NK-92 (cell line): ENCODE results near the gene KRTAP11-1.

Experiments used
- DNase-seq: peaks from one replicate; lab custom pipeline; 2025; ENCODE audit not compliant: unreplicated experiment; lab: John Stamatoyannopoulos, UW

Gene KRTAP11-1, protein sequence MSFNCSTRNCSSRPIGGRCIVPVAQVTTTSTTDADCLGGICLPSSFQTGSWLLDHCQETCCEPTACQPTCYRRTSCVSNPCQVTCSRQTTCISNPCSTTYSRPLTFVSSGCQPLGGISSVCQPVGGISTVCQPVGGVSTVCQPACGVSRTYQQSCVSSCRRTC

DNA sequence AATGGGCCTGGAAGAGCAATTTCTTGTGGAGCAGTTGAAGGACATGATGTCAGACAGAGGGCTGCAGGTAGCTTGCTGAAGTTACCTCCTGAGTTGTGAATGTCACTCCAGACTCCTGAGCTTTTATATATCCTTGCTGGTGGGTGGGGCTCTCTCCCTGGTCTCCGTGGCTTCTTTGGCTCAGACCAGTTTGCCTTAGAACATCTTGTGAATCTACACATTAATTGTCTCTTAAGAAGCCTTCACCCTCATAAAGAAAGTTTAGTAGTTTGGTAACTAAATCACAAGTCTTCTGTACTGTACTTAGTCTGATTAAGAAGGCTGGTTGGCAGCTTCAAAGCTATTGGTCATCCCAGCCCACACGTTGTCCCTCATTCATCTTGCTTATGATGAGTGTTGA lies at the start of gene KRTAP11-1:
Gene KRTAP11-1, minus strand, starts transcription at position 101 of the 400 bp plus-strand sequence. Its CDS starts 56 bp downstream, at position 45.
- no peak for DNase-seq

DNA sequence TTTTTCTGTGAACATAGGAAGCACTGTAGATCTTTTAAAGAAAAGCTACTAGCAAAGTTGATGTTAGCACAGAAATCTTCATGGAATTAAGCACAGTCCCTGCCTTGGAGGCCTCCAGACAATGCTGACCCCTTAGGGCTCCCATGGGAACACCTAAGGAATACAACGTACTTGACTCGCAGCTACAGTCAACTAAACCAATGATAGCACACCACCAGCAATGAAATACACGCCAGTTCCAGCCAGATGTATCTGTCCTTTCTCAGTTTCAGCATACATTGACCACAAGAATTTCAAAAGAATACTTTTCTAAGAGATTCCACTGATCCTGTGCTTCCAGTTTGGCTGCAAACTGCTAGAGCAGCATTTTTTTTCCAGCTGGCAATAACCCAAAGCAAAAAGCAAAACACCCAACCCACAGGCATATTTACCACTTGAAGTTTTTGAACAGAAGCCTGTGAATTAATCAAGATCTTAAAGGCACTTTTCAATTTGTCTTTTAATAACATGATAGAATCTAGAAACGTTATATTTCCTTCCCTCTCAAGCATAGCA lies 42.8 kb upstream of the KRTAP11-1 start:
- no peak for DNase-seq

DNA sequence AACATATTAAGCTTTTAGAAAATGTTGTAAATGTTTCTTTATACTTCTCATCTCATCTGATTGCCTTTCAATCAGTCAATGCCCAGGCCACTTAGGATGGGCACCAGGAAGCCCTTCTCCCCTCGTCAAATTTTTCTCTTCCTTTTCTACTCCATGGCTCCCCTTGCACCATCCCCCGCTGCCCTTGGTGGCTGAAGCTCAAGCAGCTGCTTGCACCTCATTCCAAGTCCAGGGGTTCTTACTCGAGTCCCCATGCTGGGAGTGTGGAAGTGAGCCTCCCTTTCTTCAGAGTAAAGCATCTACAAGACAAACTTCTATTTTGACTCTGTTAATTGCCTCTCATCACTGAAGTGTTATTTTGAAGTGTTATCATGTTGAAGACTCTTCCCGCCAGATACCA lies 39.7 kb upstream of the KRTAP11-1 start:
- no peak for DNase-seq

DNA sequence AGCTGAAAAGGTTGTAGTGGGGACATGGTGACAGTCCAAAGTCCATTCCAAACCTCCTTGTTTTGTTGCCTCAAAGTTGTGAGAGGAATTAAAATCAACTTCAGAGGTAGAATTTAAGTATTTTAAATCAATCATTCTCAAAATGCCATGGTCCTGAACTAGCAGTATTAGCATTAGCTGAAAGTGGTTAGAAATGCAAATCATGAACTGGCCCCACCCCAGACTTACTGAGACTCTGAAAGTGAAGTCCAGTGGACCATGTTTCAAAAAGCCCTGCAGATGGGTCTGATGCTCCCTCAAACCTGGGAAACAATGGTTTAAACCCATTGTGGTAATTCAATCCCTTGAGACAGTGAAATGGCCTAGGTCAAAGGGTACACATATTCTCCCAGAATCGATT lies 36.2 kb upstream of the KRTAP11-1 start:
- DNase-seq, result no peak

DNA sequence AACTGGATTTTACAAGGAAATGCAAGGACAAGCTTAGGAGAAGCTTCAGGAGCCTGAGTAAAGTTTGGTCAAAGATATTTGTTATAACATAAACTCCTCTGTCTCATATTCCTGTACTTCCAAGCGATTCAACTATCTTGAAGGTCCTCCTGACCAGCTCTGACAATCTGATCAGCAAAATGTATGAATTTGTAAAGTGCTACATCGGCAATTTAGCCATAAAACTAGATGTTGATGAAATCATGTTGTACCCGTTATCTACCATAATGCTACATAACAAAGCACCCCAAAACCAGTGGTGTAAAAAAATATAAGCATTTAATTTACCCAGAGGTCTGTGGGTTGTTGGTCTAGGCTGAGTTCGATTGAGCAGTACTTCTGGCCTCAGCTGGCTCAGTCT lies 19.5 kb upstream of the KRTAP11-1 start:
- no peak for DNase-seq

DNA sequence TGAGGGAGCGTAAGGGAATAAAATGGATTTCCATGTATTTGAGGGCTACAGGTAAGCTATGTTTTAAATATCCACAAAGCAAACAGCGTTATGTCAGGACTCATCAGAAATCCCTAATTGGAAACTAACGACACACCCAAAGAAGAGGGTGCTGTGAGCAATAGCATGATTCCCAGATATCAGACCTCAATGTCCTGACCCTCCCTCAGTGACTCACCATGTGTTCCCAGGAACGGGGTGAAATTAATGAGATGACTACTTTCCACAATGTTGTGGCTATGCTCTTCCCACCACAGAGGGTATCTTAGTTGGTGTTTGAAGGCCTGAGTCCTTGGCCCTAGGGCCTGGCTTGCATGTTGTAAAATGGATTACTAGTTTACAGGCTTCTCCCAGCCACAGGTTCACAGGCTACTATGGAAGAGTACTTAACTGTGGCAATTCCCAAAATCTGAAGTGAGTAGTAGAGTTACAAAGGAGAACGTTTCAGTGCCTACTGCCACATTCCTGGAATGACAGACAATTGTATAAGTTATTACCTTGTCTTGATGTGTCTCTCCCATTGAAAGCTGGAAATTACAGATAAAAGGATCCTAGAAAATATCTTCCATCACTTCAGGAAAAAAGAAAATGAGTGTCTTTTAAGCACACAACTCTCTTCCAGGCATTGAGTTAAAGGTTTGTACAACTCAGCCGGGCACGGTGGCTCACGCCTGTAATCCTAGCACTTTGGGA lies 1.7 kb upstream of the KRTAP11-1 start:
- DNase-seq, result no peak

DNA sequence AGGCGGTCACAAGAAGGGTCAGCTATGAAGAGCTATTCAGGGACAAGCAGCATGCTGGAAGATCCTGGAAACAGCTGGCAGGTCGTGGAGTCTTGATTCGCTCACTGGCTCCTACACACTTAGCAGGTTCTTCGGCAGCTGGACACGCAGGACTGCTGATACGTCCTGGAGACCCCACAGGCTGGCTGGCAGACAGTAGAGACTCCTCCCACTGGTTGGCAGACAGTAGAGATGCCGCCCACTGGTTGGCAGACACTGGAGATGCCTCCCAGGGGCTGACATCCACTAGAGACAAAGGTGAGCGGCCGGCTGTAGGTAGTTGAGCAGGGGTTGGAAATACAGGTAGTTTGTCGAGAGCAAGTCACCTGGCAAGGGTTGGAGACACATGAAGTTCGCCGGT lies 466 bp downstream of the KRTAP11-1 start:
- DNase-seq, result no peak

DNA sequence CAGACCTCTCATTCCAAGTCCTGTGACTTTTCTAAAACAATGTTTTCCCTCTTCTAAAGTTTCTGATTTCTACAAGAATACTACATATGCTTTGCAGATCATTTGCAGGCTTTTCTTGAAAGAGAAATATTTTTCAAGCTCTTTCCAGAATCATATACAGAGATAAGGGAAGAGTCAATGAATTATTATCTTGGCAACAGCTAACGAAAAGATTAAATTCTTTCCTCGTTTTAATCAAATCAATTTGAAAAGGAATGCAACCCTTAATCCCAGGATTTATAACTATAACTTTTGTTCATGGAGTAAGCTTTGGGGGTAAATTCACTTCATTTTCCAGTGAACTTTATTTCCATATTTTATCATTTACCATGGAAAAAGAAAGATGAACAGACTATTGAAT lies 6.9 kb downstream of the KRTAP11-1 start:
- DNase-seq, result no peak

DNA sequence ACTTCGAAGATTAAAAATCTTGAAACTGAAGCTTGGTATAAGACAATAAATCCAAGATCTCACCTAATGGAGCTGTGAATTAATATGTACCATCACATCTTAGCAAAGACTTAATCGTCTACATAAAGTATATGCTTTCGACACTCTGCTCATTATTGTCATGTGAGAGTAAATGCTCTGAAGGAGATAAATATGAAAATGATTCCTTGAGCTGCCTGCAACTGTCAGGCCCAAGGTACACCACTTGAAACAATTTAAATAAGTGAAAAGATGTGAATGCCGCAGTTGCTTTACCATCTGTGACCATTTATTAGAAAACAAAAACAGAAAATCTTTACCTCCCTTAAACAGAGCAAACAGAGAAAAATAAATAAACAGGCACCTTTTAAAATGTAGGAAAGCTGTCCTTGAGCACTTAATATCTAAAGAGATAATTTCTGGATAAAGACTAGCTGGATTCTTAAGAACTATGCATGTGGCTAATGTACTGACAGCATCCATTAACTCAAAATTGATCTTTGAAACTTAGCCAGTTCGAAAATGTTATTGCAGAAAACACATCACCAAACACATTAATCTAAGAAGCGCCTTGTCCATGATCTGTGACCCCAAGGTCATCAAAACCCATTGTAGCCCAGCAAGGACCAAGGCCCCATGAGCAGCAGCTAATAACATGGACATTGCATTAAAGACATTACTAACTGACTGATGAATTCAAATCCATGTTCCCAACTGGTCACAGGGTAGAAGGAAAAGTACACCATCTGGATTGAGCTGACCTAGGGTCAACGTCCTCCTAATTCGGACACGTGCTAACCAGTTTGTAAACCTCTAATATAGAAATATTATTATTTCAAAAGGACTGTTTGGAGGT lies 33.5 kb downstream of the KRTAP11-1 start:
- no peak for DNase-seq

DNA sequence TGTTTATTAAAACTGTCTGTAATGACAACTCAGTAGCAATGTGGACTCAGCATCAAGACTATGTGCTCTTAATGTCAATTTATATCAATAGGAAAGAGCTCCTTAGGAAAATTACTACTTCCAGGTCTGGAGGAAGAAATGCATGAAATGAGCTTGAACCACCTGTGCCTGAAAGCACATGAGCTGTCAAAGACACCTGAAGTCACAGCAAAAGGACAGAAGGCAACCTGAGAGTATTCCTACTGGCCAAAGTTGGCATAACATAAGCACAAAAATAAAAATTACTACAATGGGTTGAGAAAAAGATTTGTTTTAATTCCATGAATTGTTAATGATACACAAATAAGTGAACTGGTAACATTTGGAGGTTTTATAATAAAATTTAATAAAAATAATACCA lies 38.4 kb downstream of the KRTAP11-1 start:
- no peak for DNase-seq

DNA sequence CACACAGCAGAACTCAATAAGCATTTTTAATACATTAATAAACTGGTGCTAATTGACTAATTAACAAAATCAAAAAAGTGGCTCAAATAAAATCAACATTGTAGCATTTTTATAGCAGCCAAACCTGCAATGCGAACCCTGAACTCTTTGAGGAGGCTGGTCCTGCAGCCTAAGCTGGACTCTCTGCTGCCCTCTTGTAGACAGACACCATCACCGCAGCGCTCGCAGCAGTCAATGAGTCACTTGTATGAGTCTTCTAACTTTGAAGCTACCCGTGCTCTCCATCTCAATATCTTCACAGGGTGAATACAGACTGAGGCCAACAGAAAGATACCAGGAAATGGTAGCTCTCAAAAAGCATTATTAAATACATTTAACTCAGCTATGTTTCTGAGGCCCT lies 42.1 kb downstream of the KRTAP11-1 start:
- no peak for DNase-seq

DNA sequence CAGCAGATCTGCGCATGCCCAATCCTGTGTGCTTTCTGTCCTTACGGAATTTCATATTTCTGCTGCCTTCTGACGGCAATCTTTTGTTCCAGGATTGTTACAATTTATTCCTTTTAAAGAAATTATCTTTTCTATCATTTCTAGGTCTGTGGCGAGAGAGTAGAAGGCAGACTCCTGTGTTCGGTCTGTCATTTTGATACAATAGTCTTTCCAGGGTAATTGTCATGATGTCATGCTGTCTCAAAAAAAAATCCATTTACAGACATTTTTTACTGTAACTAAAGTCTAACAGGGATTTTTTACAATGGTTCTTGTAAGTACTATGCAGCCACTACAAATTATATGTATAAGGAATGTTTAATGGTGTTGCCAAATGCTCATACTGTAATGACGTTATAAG lies 42.8 kb downstream of the KRTAP11-1 start:
- DNase-seq, result no peak

DNA sequence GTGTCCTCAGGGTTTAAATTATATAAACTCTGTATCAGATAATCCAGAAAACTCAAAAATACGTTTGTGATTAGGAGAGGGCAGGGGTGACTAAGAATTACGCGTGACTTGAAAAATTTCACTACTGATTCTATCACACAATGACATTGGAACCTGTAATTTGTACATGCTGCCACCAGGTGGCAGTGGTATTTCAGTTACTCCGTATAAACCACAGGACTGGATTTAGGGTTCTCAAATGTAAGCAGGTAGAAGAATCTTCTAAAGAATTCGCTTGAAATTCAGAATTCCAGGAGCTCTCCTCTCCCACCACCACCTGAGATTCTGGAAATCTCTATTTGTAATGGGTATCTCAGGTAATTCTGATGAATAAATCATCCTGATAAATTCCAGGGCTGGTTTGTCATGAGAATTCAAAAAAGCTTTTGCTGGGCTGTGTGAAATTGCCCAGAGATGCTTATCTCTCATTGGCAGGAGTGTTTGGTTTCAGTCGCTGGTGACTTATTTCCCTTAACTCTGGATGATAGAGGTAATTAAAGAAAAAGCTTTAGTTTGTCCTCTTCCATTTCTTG lies 50.1 kb downstream of the KRTAP11-1 start:
- no peak for DNase-seq
